ENCODE measurements around the gene ELMO3.

DNA sequence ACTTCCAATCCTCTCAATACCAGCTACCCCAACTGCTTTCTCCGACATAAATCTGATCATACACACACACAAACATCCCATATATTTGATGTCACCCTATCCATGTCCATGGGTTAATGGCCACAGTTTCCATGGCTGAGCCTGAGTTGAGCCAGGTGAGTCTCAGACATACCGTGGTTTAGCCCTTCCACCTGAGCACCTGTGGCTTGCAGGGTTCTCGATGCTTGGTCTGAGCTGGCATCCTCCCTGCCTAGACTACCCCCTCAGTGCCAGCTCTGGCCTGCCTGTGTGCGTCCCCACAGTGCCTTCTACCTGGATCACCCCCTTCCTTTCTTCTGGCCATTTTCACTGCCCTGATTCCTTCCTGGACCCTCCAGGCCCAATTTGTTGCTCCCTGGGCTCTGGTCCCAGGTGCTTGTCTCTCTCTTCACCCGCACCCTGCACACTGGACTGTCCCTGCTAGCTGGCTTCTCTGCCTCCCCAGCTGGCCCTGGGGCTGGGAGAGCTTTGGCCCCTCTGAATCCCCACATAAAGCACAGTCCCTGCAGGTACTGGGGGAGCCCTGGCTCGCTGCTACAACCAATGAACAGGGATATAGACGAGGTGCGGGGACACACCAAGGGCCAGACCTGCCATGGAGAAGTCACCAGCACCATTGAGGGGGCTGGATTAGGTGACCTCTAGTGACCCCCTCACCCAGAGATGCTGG, 7.4 kb downstream of the ELMO3 start:
- TF ChIP-seq CREB1 (IDR thresholded peaks at IDR 0.05): no peak
- no peak for TF ChIP-seq CREB1 (CRISPR knock-in tag; IDR thresholded peaks at IDR 0.05)
- no peak for TF ChIP-seq KDM5A (IDR thresholded peaks at IDR 0.05; ENCODE audit: borderline replicate concordance, low read length)
- TF ChIP-seq ZNF451 (CRISPR knock-in tag; IDR thresholded peaks at IDR 0.05): no peak
- TF ChIP-seq, protein P1, sequence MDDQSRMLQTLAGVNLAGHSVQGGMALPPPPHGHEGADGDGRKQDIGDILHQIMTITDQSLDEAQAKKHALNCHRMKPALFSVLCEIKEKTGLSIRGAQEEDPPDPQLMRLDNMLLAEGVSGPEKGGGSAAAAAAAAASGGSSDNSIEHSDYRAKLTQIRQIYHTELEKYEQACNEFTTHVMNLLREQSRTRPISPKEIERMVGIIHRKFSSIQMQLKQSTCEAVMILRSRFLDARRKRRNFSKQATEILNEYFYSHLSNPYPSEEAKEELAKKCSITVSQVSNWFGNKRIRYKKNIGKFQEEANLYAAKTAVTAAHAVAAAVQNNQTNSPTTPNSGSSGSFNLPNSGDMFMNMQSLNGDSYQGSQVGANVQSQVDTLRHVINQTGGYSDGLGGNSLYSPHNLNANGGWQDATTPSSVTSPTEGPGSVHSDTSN (CRISPR knock-in tag; IDR thresholded peaks at IDR 0.05; ENCODE audit: borderline replicate concordance): no peak
- TF ChIP-seq, protein P2, sequence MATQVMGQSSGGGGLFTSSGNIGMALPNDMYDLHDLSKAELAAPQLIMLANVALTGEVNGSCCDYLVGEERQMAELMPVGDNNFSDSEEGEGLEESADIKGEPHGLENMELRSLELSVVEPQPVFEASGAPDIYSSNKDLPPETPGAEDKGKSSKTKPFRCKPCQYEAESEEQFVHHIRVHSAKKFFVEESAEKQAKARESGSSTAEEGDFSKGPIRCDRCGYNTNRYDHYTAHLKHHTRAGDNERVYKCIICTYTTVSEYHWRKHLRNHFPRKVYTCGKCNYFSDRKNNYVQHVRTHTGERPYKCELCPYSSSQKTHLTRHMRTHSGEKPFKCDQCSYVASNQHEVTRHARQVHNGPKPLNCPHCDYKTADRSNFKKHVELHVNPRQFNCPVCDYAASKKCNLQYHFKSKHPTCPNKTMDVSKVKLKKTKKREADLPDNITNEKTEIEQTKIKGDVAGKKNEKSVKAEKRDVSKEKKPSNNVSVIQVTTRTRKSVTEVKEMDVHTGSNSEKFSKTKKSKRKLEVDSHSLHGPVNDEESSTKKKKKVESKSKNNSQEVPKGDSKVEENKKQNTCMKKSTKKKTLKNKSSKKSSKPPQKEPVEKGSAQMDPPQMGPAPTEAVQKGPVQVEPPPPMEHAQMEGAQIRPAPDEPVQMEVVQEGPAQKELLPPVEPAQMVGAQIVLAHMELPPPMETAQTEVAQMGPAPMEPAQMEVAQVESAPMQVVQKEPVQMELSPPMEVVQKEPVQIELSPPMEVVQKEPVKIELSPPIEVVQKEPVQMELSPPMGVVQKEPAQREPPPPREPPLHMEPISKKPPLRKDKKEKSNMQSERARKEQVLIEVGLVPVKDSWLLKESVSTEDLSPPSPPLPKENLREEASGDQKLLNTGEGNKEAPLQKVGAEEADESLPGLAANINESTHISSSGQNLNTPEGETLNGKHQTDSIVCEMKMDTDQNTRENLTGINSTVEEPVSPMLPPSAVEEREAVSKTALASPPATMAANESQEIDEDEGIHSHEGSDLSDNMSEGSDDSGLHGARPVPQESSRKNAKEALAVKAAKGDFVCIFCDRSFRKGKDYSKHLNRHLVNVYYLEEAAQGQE (IDR thresholded peaks at IDR 0.05; ENCODE audit: borderline replicate concordance in 1 of 2, low read depth in 1 of 2, low read length in 2 of 2): no peak
- TF ChIP-seq NFKB2 (CRISPR knock-in tag; IDR thresholded peaks at IDR 0.05; ENCODE audit: borderline replicate concordance): no peak
- TF ChIP-seq ZNF441 (CRISPR knock-in tag; IDR thresholded peaks at IDR 0.05; ENCODE audit: borderline replicate concordance): no peak
- TF ChIP-seq, protein P3, sequence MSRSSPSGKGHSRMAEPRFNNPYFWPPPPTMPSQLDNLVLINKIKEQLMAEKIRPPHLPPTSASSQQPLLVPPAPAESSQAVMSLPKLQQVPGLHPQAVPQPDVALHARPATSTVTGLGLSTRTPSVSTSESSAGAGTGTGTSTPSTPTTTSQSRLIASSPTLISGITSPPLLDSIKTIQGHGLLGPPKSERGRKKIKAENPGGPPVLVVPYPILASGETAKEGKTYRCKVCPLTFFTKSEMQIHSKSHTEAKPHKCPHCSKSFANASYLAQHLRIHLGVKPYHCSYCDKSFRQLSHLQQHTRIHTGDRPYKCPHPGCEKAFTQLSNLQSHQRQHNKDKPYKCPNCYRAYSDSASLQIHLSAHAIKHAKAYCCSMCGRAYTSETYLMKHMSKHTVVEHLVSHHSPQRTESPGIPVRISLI (CRISPR knock-in tag; IDR thresholded peaks at IDR 0.05; ENCODE audit: borderline replicate concordance): no peak
- no peak for TF ChIP-seq SALL2 (CRISPR knock-in tag; IDR thresholded peaks at IDR 0.05)

Data from HepG2 (cell line).